OCI-LY3 (cell line): ENCODE results near the gene GLRA1.

Experiments
- H2AFZ ChIP-seq: fragments of 200-600, 300-600 bp; shearing (Covaris generic); 2 replicates; pipeline ENCODE4 v1.6.0; 2014; ENCODE audit warnings: antibody characterized with exemption, low read depth, low read length
- H3K27ac ChIP-seq: fragments of 200-600, 300-600 bp; sonication (generic); 2 replicates; pipeline ENCODE4 v1.5.1; 2014; ENCODE audit warnings: mild to moderate bottlenecking, low read length, moderate library complexity, mixed read lengths
- H3K27me3 ChIP-seq: fragments of 200-600, 300-600 bp; sonication (generic); 2 replicates; pipeline ENCODE4 v1.6.1; 2014; ENCODE audit warnings: low read depth, low read length, mixed read lengths
- H3K36me3 ChIP-seq: fragments of 200-600, 300-600 bp; sonication (generic); replicated peaks from 2 replicates; pipeline ENCODE3; 2014; ENCODE audit warnings: low read depth, low read length, mixed read lengths
- H3K4me1 ChIP-seq: fragments of 300-600, 200-600 bp; sonication (generic); 2 replicates; pipeline ENCODE4 v1.6.1; 2014; ENCODE audit warnings: low read length, mixed read lengths
- H3K4me2 ChIP-seq: fragments of 200-600, 300-600 bp; sonication (generic); 2 replicates; pipeline ENCODE4 v1.6.1; 2014; ENCODE audit warnings: low read length, mixed read lengths
- H3K4me3 ChIP-seq: fragments of 300-600, 200-600 bp; sonication (generic); 2 replicates; pipeline ENCODE4 v1.5.1; 2014; ENCODE audit warnings: antibody characterized with exemption, mild to moderate bottlenecking, low read length, moderate library complexity
- H3K79me2 ChIP-seq: fragments of 300-600, 200-600 bp; shearing (Covaris generic); 2 replicates; pipeline ENCODE4 v1.6.1; 2014; ENCODE audit warnings: mild to moderate bottlenecking, low read length, mixed read lengths
- H3K9ac ChIP-seq: fragments of 300-600, 200-600 bp; shearing (Covaris generic); 2 replicates; pipeline ENCODE4 v1.6.0; 2014; ENCODE audit warnings: mild to moderate bottlenecking, low read length, moderate library complexity
- H3K9me3 ChIP-seq: fragments of 200-600, 300-600 bp; shearing (Covaris generic); 2 replicates; pipeline ENCODE4 v1.6.1; 2014; ENCODE audit warnings: low read length, mixed read lengths; ENCODE audit not compliant: insufficient read depth
- H4K20me1 ChIP-seq: fragments of 200-600, 300-600 bp; sonication (generic); 2 replicates; pipeline ENCODE4 v1.6.1; 2016; ENCODE audit warnings: low read length, mixed read lengths; ENCODE audit not compliant: insufficient read depth
- CTCF ChIP-seq: fragments of 200-600, 300-600 bp; sonication (generic); IDR thresholded peaks from 2 replicates; pipeline ENCODE4 v1.5.1; 2014; ENCODE audit warnings: antibody characterized with exemption, low read length, low read depth
- EZH2phosphoT487 ChIP-seq: fragments of 200-600 bp; shearing (Covaris generic); IDR thresholded peaks from 2 replicates; pipeline ENCODE4 v1.6.1; 2018; ENCODE audit warnings: antibody characterized with exemption, mixed run types, low read depth

GLRA1 gene

DNA sequence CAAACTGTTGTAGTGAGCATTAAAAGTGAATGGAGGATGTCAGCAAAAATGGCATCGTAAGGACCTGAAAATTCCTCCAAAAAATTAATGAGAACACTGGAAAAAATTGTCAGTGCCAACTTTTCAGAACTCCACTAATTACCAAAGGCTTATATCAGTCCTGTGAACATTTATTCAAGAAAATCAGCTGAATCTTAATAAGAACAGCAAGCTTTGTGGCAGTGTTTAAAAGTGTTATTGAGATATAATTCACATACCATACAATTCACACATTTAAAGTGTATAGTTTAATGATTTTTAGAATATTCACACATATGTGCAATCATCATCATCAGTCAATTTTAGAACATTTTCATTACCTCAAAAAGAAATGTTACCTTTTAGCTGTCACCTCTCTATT is 95.3 kb downstream of the GLRA1 start:
- Histone ChIP-seq H3K9me3 (no peaks in the 10 kb centered on the region), H3K4me3 (no peak overlapping the region)
- TF ChIP-seq EZH2phosphoT487, result no peak
- no peak for TF ChIP-seq CTCF

GRCh38 chr5:151825445-151825844 is 99.2 kb downstream of the GLRA1 start:
- H3K27me3 ChIP-seq, result no peaks in the 10 kb centered on the region
- H3K36me3 ChIP-seq, result peaks cover 4% of the 10 kb centered on the region
- H3K4me1 ChIP-seq, result no peaks in the 10 kb centered on the region
- H3K9ac ChIP-seq, result no peak overlapping the region
- no peak overlapping the region for H2AFZ ChIP-seq
- no peak overlapping the region for H3K4me2 ChIP-seq
- H3K79me2 ChIP-seq, result no peaks in the 10 kb centered on the region
- no peak overlapping the region for H3K27ac ChIP-seq
- no peaks in the 10 kb centered on the region for H4K20me1 ChIP-seq
- no peak overlapping the region for H3K4me3 ChIP-seq
- no peaks in the 10 kb centered on the region for H3K9me3 ChIP-seq
- TF ChIP-seq CTCF (peak; percentile 73), EZH2phosphoT487 (no peak)

More for the DNA sequence above, 95.3 kb downstream of the GLRA1 start:
- Histone ChIP-seq H3K27me3 (no peaks in the 10 kb centered on the region), H2AFZ (no peak overlapping the region), H3K9ac (no peak overlapping the region), H3K27ac (no peak overlapping the region), H3K4me2 (no peak overlapping the region), H3K79me2 (no peaks in the 10 kb centered on the region), H4K20me1 (no peaks in the 10 kb centered on the region), H3K4me1 (no peaks in the 10 kb centered on the region), H3K36me3 (peaks cover 4% of the 10 kb centered on the region)

- Histone ChIP-seq H3K4me2 (no peak overlapping the region), H2AFZ (no peak overlapping the region), H3K9me3 (no peaks in the 10 kb centered on the region), H3K79me2 (no peaks in the 10 kb centered on the region), H3K4me1 (no peaks in the 10 kb centered on the region), H3K36me3 (no peaks in the 10 kb centered on the region), H3K27me3 (no peaks in the 10 kb centered on the region), H4K20me1 (no peaks in the 10 kb centered on the region), H3K4me3 (no peak overlapping the region), H3K27ac (no peak overlapping the region), H3K9ac (no peak overlapping the region)
- TF ChIP-seq EZH2phosphoT487, result no peak
- no peak for TF ChIP-seq CTCF
These were observed 102.5 kb downstream of the GLRA1 start for GRCh38 chr5:151822141-151822540.

DNA sequence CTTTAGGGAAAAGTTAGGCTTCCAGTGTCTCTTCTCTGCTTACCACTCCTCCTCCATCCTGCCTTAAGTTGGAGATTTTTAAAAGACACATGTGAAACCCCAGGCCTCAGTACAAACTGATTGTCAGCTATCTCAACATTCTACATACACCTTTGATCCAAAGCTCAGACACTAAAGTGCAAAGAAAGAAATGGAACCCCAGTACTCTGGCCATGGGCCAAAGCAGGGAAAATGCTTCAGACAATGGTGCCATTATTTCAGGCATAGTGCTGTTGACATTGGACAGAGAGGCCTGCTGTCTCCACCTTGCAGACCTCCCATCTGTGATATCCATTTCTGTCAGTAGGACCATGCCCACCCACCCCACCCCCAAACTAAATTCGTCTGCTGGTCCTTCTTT is 103.7 kb downstream of the GLRA1 start:
- no peak overlapping the region for H3K27ac ChIP-seq
- H3K36me3 ChIP-seq, result no peaks in the 10 kb centered on the region
- H3K79me2 ChIP-seq, result no peaks in the 10 kb centered on the region
- H3K9ac ChIP-seq, result no peak overlapping the region
- no peaks in the 10 kb centered on the region for H3K4me1 ChIP-seq
- no peak overlapping the region for H2AFZ ChIP-seq
- H3K4me2 ChIP-seq, result no peak overlapping the region
- H3K9me3 ChIP-seq, result no peaks in the 10 kb centered on the region
- H3K4me3 ChIP-seq, result no peak overlapping the region
- no peaks in the 10 kb centered on the region for H4K20me1 ChIP-seq
- no peak for TF ChIP-seq EZH2phosphoT487
- TF ChIP-seq CTCF, result no peak
- H3K27me3 ChIP-seq, result no peaks in the 10 kb centered on the region
